Stimulated activated CD4-positive, alpha-beta T cell treated with anti-CD3 and anti-CD28 coated beads, Interleukin-1b, Interleukin-23, amount 100 ng/mL, for 48 hours (primary cell): ENCODE data around the gene CDKN1C.
"Not testable (repeated sequence)": the region's sequence is repeated elsewhere in the genome, so short reads cannot be mapped to it uniquely, and the experiment has no call there.

Experiments
- DNase-seq: peaks from one replicate; pipeline ENCODE4 v3.0.0-alpha.2; 2020

CDKN1C gene

GRCh38 chr11:2922655-2923054 lies 37.1 kb upstream of the CDKN1C start:
- DNase-seq: no peak

DNA sequence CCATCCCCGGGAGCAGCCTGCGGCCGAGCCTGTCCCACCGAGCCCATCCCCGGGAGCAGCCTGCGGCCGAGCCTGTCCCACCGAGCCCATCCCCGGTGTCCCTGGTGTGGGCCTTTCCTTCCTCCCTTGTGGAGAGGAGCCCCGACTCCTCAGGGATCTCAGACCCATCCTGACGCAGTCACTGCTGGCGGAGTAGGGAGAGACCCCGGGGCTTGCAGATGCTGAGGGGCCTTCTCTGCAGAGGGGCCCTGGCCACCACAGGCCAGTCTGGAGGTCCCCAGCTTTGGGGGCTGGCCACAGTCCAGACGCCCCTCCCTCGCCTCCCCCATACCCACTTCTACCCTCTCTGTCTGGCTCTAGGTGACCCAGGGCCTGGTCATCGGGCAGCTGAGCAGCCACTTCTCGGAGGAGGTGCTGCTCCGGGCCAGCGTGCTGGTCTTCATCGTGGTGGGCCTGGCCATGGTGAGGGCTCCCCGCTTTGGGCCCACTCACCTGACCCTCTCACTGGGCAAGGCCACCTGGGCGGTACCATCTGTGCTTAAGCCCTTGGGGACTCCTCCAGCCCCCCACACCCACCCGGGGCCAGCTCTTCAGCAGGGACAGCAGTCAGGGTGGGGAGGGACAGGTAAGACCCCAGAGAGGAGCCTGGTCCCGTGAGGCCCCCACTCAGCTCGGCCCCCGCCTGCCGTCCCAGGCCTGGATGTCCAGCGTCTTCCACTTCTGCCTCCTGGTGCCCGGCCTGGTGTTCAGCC lies 36.3 kb upstream of the CDKN1C start:
- no peak for DNase-seq

DNA sequence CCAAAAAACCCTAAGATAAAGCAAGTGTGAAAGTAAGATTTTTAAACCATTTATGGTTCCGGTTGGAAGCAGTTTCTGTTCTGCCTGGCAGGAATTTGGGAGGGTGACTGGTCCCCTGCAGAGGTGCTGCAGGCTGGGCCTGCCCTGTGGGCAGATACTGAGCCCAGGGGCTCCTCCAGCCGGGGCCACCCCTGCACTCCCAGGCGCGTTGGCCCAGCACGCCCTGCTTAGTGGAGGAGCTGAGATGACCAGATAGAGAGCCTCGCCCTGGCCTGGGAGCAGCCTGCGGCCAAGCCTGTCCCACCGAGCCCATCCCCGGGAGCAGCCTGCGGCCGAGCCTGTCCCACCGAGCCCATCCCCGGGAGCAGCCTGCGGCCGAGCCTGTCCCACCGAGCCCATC lies 35.7 kb upstream of the CDKN1C start:
- DNase-seq: no peak

DNA sequence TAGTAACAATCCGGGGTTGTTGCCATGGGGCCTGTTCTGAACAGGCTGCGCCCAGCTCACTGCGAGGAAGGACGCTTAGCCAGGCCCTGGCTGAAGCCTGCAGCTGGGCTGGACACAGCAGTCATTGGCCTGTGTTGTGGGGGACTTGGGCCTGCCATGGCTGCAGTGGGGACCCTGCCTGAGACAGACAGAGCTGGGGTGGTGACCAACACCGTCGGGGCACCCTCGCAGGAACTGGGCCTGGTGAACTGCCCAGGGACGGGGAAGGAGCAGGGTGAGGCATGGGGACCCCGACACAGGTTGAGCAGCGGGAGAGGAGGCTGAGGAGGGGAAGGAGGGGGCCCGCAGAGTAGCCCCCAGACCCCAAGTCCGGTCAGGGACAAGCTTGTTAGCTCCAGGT lies 34.8 kb upstream of the CDKN1C start:
- DNase-seq: no peak

DNA sequence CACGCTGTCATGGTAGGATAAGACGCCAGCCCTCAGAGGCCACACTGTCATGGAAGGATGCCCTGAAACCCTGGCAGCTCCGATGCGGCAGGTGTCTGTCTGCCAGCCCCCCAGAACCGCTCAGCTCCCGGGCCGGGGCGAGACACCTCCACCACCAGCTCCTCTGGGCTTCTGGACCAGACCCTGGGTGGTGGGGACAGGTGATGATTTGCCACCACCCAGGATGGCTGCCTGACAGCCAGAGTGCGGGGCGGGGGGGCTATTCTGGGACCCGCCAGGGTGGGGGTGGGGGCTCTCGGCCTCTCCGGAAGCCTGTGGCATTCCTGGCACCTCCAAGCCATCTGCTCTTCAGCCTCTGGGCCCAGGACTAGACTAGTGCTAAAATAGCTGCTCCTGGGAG lies 34.3 kb upstream of the CDKN1C start:
- no peak for DNase-seq

- no peak for DNase-seq
These were observed 33.6 kb upstream of the CDKN1C start for GRCh38 chr11:2919188-2919587.

- DNase-seq: no peak
These were observed 32.4 kb upstream of the CDKN1C start for GRCh38 chr11:2917842-2918490.

DNA sequence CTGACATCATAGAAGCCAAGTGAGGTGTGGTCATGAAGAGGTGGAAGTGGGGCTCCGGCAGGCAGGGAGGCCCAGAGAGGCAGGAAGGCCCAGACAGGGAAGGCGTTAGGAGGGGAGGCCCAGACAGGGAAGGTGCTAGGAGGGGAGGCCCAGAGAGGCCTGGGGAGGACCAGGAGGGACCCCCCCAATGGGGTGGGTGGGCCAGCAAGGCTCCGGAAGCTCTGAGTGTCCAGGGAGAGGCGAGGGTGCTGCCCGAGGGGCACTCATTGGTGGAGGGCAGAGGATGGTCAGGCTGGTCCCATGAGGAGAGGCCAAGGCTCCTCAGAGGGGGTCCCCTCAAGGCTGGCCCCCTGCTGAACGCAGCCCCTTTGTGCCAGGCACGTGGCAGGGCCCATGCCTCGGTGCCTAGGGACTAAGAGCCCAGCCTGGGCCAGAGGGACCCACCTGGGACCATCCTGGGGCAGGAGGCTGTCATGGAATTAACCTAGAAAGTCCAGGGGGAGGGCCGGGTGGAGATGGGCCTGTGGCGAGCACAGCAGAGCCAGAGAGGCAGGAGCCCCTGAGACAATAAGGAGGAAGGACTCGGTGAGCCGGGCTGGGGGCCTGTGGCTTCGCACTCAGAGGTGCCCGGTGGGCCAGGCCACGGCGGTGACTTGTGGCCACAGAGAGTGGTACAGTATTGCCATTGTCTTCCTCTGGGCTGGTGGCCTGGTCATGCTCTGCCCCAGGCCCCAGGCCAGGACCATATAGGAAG lies 31.5 kb upstream of the CDKN1C start:
- DNase-seq: no peak

DNA sequence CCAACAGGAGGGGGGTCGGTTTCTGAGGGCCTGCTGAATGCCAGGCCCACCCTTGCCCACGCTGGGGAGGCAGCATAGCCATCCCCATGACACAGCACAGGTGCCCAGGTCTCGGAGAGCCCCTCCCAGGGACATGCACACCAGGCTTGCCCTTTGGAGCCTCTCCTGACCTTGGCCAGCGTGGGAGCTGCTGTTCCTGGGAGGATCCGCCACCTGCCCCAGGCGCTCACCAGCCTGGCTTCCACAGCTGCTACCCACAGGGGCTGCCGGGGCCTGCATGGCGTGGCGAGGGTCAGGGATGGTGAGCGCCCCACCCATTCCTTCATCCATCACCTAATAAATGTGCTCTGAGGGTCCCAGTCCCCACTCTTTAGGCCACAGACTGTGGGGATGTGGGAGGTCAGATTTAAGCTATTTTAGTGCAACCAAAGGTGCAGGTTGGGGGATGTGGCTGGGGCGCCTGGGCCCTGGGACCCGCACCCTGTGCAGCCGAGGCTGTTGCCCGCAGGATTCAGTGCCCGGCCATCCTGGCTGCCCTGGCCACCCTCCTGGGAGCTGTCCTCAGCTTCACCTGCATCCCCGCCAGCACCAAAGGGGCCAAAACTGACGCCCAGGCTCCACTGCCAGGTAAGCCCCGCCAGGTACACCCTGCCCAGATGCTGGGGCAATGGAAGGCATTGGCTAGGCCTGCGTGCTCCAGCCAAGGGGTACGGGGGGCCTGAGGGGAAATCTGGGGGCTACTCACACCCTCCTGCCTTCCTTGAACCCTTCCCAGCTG lies 30.7 kb upstream of the CDKN1C start:
- DNase-seq: no peak

DNA sequence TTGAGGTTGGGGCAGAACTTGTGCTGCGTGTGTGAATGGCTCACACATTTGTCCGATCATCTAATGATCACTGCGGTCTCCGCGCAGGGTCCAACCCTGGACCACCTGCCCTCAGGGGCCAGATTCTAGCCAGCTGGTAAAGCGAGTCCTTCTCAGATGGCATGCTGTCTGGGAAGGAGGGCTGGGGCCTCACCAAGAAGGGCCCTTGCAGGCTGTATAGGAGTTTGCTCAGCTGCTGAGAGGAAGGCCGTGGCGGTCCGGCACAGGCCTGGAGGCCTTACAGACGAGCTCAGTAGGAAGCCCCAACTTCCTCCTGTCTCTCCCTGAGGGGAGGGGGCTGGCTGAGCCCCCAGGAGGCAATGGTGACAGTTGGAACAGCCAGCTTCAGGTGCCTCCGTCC lies 29.9 kb upstream of the CDKN1C start:
- no peak for DNase-seq

DNA sequence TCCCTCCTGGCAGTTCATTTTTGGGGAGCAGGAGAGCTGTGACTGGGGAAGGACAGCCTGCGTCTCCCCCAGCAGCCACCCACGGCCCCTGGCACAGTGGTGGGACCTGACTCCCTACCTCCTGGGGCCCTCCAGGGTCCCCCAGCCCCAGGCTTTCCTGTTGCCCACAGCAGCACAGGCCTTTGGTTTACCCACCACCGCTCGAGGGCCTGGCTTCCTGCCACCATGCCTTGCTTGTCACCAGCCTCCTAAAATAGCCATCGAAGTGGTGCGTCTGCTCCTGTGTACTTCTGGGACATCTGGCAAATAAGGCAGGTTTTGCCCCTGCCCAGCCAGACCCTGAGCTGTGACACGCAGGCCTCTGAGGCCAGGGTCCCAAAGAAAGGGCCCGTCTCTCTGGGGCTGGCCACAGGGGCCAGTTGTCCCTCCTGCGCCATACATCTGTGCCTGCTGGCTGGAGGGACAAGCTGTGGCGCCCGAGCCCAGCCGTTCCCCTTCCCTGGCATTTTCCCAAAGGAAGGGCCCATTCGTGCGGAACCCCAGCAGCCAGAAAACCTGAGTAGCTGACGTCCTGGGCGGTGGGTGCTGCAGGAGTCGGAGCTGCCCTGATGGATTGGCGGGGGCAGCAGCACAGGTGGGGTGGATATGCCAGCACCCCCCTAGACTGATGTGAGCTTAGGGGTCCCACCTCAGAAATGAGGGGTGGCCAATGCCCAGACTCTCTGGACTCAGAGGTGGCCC lies 29.1 kb upstream of the CDKN1C start:
- DNase-seq: no peak

DNA sequence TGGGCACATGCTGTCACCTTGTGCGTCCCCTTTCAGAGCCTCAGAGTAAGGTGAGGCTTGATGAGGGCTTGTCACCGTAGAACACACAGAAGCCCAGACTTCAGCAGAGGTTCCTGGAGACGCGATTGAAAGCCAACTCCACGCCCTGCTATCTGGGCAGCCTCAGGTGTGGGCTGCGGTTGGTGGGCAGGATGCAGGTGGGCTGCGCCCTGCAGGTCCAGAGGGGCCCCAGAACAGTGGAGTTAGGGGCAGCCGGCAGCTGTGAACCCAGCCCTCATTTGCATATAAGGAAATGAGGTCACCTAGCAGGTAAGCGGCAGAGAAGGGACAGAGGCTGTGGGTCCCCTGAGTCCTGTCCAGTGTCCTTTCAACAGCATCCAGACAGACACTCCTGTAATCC lies 28.2 kb upstream of the CDKN1C start:
- no peak for DNase-seq

DNA sequence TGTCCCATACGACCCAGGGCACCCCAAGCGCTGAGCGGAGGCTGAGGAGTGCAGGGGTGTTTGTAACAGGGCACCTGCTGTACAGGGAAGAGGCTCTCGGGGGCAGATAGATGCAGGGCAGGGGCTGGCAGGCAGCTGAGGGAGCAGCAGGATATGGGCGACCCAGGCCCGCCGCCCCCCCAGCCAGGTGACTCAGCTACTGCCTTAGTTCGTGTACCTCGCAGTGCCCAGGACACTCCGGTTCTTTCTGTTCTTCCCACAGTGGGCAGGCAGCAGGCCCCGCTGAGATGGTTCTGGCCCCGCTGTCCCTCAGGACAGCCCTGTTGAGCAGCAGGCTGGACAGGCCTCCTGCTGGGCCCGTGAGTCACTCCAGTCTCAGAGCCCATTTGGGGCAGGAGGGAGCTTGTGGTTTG lies 27.4 kb upstream of the CDKN1C start:
- no peak for DNase-seq

GRCh38 chr11:2912498-2912897 lies 26.9 kb upstream of the CDKN1C start:
- DNase-seq: no peak

GRCh38 chr11:2911785-2912391 lies 26.3 kb upstream of the CDKN1C start:
- DNase-seq: no peak

DNA sequence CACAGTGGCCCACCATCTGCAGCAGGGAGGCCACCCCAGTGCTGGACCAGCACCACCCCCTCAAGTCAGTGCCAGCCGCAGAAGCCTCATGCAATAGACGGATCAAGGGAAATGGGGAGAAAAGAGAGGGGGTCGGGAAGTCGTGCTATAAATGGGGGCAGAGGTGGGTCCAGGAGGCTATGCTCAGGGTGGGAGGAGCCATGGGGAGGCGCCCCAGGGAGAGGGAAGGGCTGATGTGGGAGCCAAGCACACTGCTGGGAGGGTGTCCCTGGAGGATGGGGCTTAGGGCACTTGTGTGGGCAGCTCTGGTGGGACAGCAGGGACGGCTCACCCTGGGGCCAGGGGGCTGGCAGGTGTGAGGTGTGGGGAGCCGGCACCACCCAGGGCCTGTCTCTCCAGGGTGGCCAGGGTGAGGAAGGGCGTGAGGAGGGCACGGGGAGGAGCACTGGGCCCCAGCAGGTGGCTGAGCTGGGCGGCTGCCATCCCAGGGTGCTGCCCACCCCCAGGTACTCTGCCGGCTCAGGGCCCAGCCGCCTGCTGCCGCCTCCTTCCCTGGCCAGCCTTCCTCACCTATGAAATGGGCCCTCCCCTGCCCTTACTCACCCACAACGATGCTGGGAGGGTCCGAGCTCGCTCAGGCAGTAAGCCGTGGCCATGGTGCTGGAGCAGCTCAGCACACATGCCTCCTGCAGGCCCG lies 25.7 kb upstream of the CDKN1C start:
- no peak for DNase-seq

DNA sequence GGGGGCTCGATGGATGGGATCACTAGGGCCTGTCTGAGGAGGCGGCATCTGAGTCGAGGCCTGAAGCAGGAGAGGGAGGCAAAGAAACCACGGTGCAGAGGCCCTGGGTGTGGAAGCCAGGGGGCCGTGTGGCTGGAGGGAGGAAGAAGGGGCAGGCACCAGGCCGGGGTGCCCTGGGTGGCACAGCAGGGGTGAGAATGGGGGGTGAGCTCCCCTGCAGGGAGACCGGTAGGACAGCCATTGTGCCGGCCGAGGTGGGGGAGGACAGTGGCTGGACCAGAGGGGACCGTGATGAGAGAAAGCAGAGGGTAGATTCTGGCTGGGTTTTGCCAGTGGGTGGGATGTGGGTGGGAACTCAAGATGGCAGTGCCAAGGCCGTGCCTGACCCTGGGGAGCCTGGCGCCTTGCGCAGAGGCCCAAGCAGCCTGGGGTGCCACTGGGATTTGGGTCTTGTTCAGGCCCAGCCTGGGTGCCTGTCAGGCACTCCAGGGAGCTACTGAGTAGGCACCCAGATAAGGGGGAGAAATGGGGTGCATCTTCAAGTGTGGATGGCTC lies 24.9 kb upstream of the CDKN1C start:
- no peak for DNase-seq

DNA sequence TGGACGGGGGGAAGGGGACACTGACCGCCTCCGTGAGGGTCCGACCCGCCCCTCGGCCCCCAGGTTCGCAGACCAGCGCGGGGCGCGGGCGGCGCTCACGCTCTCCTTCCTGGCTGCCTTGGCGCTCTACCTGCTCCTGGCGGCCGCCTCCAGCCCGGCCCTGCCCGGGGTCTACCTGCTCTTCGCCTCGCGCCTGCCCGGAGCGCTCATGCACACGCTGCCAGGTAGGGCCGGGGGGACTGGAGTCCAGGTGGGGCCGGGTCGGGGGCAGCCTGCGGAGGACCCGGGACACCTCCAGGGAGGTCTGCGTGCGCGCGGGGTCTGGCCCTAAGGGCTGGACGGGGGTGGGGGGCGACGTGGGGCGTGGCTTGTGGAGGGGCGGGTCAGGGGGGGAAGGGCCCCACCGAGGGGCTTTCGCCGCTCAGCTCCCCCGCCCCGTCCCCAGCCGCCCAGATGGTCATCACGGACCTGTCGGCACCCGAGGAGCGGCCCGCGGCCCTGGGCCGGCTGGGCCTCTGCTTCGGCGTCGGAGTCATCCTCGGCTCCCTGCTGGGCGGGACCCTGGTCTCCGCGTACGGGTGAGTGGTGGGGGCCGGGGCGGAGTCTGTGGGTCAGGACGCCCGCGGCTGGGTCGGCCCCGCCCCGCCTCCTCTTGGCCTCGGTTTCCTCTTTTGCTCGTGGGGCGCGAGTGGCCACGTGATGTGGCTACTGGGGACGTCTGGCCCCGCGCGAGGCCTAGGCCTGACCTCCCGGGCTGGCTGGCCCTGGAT lies 23.7 kb upstream of the CDKN1C start:
- no peak for DNase-seq

DNA sequence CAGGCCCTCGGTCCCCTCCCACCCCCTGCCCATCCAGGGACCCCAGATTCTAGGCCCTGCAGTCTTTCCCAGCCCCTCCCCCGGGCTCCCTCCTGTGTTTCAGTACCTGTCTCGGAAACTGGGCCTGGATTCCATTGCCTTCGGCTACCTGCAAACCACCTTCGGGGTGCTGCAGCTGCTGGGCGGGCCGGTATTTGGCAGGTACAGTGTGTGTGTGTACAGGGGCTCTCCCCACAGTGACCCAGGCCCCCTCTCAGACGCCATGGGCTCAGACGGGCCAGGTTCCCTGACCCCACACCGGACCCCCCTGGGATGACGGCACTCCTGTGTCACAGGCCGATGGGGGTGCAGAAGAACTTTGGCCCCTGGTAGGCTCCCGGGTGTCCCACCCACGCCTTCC lies 22.6 kb upstream of the CDKN1C start:
- DNase-seq: no peak

DNA sequence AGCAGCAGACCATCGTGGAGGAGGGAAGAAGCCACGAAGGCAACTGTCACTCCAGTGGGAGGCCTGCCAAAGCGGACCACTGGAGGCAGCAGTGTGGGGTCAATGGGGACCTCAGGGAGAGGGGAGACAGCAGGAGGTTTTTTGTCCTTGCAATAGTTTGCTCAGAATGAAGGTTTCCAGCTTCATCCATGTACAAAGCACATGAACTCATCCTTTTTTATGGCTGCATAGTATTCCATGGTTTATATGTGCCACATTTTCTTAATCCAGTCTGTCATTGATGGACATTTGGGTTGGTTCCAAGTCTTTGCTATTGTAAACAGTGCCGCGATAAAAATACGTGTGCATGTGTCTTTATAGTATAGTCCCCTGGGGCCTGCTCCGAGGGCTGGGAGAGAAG lies 19.7 kb upstream of the CDKN1C start:
- not testable (repeated sequence) for DNase-seq
